Activated CD8-positive, alpha-beta T cell treated with anti-CD3 and anti-CD28 coated beads for 36 hours (primary cell): ENCODE results near the gene TNNT1. TPM values are rescaled to one million over a fixed set of nuclear protein-coding genes. Genes with fewer than 3 reads are reported as not detected.
A peak's percentile ranks its signal among the peaks of the same experiment; 100 is the strongest.

ENCODE experiments used
- ATAC-seq: fragments of 200-7000 bp; cut with Tn5 transposase; one replicate; pipeline ENCODE4 v1.10.0; 2021; ENCODE audit warnings: mild to moderate bottlenecking, moderate library complexity
- CTCF ChIA-PET: fragments of 350-600 bp; sonication (Branson Sonifier 250); formaldehyde crosslinking; loops from one replicate; lab custom pipeline; 2021; ENCODE audit warnings: antibody characterized with exemption; lab: Charles Lee
- POLR2A ChIA-PET: fragments of 350-600 bp; sonication (Branson Sonifier 250); formaldehyde crosslinking; loops from one replicate; lab custom pipeline; 2021; ENCODE audit warnings: antibody characterized with exemption; lab: Charles Lee
- DNase-seq: peaks from one replicate; pipeline ENCODE4 v3.0.0-alpha.2; 2020
- H3K27ac Mint-ChIP-seq: one replicate; pipeline ENCODE4 v1.8.0; 2021; ENCODE audit warnings: mild to moderate bottlenecking, mixed read lengths
- H3K27me3 Mint-ChIP-seq: one replicate; pipeline ENCODE4 v1.8.0; 2021; ENCODE audit warnings: mixed read lengths
- H3K36me3 Mint-ChIP-seq: one replicate; pipeline ENCODE4 v1.8.0; 2021; ENCODE audit warnings: low read depth, mixed read lengths
- H3K4me1 Mint-ChIP-seq: one replicate; pipeline ENCODE4 v1.8.0; 2021; ENCODE audit warnings: low read depth, mixed read lengths
- H3K4me3 Mint-ChIP-seq: one replicate; pipeline ENCODE4 v1.8.0; 2021; ENCODE audit warnings: mild to moderate bottlenecking, moderate library complexity, mixed read lengths
- H3K9me3 Mint-ChIP-seq: one replicate; pipeline ENCODE4 v1.8.0; 2021; ENCODE audit warnings: mixed read lengths
- CTCF ChIP-seq: fragments of 200-600 bp; IDR thresholded peaks from one replicate; pipeline ENCODE4 v1.8.0; 2022; ENCODE audit warnings: antibody characterized with exemption, mild to moderate bottlenecking
- intact Hi-C: fragments of 100-400 bp; cut with micrococcal nuclease; formaldehyde crosslinking; loops from one replicate; pipeline ENCODE4 v1.10.0; 2022
- total RNA-seq, 2 experiments: library from RNA; stranded (reverse); gene quantifications; one replicate each; pipeline ENCODE4 v1.2.3, GENCODE V29; 2021

TNNT1 gene
- total RNA-seq, 2 experiments from 2014 or later = not detected

GRCh38 chr19:55133639-55134444, 15.2 kb downstream of the TNNT1 start:
- DNase-seq (no peak), ATAC-seq (no peak)
- H3K27ac Mint-ChIP-seq = no peak overlapping the region
- H3K27me3 Mint-ChIP-seq = peaks cover 27% of the 10 kb centered on the region
- H3K36me3 Mint-ChIP-seq = no peaks in the 10 kb centered on the region
- no peaks in the 10 kb centered on the region for H3K4me1 Mint-ChIP-seq
- ChIA-PET POLR2A (interaction anchor here (0.6 kb wide), 1 partner anchor 409 kb away, joined by 3 read pairs; no protein-coding TSS in a partner anchor), CTCF (interaction anchor here (1.3 to 1.5 kb wide), 2 partner anchors 16 to 253 kb away, joined by 4 to 9 read pairs; partner anchors contain the start of gene PPP1R12C)
- no peaks in the 10 kb centered on the region for H3K9me3 Mint-ChIP-seq
- TF ChIP-seq CTCF = no peak
- H3K4me3 Mint-ChIP-seq = no peak overlapping the region
- intact Hi-C loops = no loop called here

- ChIA-PET CTCF (interaction anchor here (0.9 to 1.5 kb wide), 5 partner anchors 8 to 252 kb away, joined by 3 to 9 read pairs (median 4); partner anchors contain the start of gene PPP1R12C), POLR2A (no interaction called here)
- peak; percentile 29 for TF ChIP-seq CTCF
- intact Hi-C loops = no loop called here
- DNase-seq = no peak
- Mint-ChIP-seq H3K4me1 (no peaks in the 10 kb centered on the region), H3K9me3 (no peaks in the 10 kb centered on the region), H3K27ac (no peak overlapping the region), H3K4me3 (no peak overlapping the region), H3K36me3 (no peaks in the 10 kb centered on the region), H3K27me3 (peaks cover 29% of the 10 kb centered on the region)
- no peak for ATAC-seq
Measured at GRCh38 chr19:55132453-55133129, 16.4 kb downstream of the TNNT1 start.

- ATAC-seq (no peak), DNase-seq (no peak)
- Mint-ChIP-seq H3K4me3 (no peak overlapping the region), H3K9me3 (no peaks in the 10 kb centered on the region), H3K27ac (no peak overlapping the region), H3K36me3 (no peaks in the 10 kb centered on the region), H3K4me1 (no peaks in the 10 kb centered on the region), H3K27me3 (peaks cover 35% of the 10 kb centered on the region)
- POLR2A ChIA-PET = no interaction called here
- CTCF ChIA-PET = no interaction called here
- intact Hi-C loops = no loop called here
- TF ChIP-seq CTCF = no peak
Measured at GRCh38 chr19:55131421-55131820, 17.6 kb downstream of the TNNT1 start.

- TF ChIP-seq CTCF = no peak
- Mint-ChIP-seq H3K4me1 (peaks cover 24% of the 10 kb centered on the region), H3K9me3 (no peaks in the 10 kb centered on the region), H3K4me3 (peak overlapping the region; percentile 89), H3K27me3 (peaks cover 7% of the 10 kb centered on the region), H3K27ac (peak overlapping the region; percentile 93), H3K36me3 (peaks cover 6% of the 10 kb centered on the region)
- intact Hi-C loops = no loop called here
- DNase-seq (peak; percentile 28), ATAC-seq (no peak)
- CTCF ChIA-PET = interaction anchor here (1.2 to 1.3 kb wide), 2 partner anchors 22 to 41 kb away, joined by 3 read pairs; no protein-coding TSS in a partner anchor
- POLR2A ChIA-PET = interaction anchor here (0.7 kb wide), 1 partner anchor 1540 kb away, joined by 4 read pairs; no protein-coding TSS in a partner anchor
Measured at GRCh38 chr19:55119053-55119452, 30.0 kb downstream of the TNNT1 start.
